Skin epidermis (tissue), 12 donors: Measurements from ENCODE around the gene SECTM1.
A peak's percentile ranks its signal among the peaks of the same experiment; 100 is the strongest.
"Not testable (repeated sequence)": the region's sequence is repeated elsewhere in the genome, so short reads cannot be mapped to it uniquely, and the experiment has no call there.

Experiments used
- H3K27ac ChIP-seq, 21 experiments: fragments of 200-600 bp; sonication (generic) in 11 of 21; one replicate each; pipeline ENCODE4 v1.5.0; 2020; ENCODE audit warnings: mild to moderate bottlenecking in 3 of 21, inconsistent platforms in 2 of 21, moderate library complexity in 2 of 21
- H3K4me3 ChIP-seq, 7 experiments: fragments of 200-600 bp; sonication (generic) in 2 of 7; one replicate each; pipeline ENCODE4 v1.5.0; 2020; ENCODE audit warnings: inconsistent platforms in 2 of 7, mild to moderate bottlenecking in 2 of 7, moderate library complexity in 1 of 7

SECTM1 gene

DNA sequence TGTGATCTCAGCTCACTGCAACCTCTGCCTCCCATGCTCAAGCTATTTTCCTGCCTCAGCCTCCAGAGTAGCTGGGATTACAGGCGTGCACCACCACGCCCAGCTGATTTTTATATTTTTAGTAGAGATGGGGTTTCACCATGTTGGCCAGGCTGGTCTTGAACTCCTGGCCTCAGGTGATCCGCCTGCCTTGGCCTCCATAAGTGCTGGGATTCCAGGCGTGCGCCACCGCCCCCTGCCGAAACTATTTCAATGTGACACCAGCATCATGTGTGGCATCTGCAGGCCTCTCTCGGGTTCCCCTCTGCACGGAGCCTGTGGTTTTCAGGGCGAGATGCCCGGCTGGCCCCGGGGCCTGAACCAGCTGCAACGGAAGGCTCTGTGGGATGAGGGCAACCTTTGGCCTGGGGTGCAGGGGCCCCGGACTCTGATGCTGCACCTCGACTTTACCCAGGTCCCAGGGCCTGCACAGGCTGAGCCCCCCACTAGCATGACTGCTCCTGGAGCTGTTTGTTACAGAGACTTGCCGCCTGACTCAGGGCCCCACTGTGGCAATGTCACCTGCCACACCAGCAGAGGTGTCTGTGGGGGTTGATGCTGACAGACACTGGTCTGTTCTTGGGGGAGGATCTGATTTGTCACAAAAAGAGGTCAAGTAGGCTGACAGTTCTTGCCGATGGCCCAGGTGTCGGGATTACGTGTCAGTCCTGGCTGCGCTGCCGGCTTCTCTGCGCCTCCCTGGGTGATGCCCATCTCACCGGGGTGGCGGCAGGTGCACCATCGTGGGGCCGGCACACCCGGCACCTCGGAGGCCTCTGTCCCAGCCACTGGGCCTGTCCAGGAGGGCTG, 16.8 kb upstream of the SECTM1 start:
- peak overlapping the region in 9 of 21 experiments; percentile 12 to 55 (median 30) for H3K27ac ChIP-seq

DNA sequence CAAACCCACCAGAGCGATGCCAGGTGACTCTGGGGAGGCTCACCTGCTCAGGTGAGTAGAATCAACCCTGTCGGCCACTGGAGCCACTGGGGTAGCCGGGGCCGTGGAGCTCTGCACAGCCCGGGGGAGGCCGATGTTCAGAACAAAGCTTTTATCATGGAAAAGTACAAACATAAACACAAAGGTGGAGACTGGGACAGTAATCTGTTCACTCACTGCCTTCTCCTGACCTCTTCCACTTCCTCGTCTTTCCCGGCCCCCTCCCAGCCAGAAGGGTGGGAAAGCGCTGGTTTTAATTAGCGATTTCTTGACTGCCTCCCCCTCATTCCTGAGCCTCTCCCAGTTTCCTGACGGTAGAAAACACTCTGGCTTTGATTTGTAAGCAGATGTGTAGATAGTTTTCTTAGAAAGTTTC, 15.7 kb upstream of the SECTM1 start:
- peak overlapping the region in 5 of 21 experiments; percentile 9 to 52 (median 18) for H3K27ac ChIP-seq
- H3K4me3 ChIP-seq = no peak overlapping the region

More for the DNA sequence above, 16.8 kb upstream of the SECTM1 start:
- no peak overlapping the region for H3K4me3 ChIP-seq

DNA sequence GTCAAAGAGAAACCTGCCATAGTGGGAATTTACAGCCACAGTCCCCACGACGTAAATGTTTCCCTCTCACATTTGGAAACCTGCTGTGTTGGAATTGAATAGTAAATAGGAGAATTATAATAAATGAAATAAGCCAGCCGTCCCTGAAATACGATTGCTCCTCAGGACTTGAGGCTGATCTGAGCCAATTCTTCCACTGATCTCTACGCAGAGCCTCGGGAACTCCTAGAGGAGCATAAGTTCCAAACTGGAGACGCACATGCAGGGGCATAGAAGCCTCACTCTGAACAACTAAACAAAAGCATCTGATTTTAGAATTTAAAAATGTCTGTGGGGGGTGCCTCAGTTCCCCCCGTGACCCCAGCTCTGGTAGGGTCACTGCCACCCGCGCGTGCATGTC, 15.3 kb upstream of the SECTM1 start:
- H3K27ac ChIP-seq = peak overlapping the region in 4 of 21 experiments; percentile 9 to 52 (median 18)
- H3K4me3 ChIP-seq = no peak overlapping the region

DNA sequence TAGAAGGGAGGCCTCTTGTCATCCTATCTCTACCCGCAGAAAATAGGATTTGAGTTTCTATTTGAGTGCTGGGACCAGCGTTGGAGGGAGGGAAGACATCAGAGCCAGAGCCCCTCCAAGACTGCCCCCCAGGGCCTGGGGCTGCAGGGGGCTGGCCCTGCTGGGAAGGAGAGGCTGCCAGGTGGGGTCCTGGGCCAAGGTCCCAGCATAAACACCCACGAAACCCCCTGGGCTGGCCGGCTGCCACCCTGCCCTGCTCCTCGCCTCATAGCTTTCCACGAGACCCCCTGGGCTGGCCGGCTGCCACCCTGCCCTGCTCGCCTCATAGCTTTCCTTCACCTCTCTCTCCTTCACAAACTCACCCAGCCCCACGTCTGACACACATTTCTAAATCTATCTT, 14.9 kb upstream of the SECTM1 start:
- H3K4me3 ChIP-seq = no peak overlapping the region
- H3K27ac ChIP-seq = peak overlapping the region in 2 of 21 experiments; percentile 0 to 52

DNA sequence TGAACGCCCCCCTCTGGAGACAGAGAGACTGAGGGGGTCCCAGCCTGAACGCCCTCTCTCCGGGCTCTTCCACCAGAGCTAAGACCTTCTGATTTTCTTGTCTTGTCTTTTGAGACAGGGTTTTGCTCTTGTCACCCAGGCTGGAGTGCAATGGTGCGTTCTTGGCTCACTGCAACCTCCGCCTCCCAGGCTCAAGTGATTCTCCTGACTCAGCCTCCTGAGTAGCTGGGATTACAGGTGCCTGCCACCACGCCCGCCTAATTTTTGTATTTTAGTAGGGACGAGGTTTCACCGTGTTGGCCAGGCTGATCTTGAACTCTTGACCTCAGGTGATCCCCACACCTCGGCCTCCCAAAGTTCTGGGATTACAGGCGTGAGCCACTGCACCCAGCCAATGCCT, 14.4 kb upstream of the SECTM1 start:
- not testable (repeated sequence) for H3K4me3 ChIP-seq
- peak overlapping the region in 1 of 21 experiments; percentile 0 for H3K27ac ChIP-seq

DNA sequence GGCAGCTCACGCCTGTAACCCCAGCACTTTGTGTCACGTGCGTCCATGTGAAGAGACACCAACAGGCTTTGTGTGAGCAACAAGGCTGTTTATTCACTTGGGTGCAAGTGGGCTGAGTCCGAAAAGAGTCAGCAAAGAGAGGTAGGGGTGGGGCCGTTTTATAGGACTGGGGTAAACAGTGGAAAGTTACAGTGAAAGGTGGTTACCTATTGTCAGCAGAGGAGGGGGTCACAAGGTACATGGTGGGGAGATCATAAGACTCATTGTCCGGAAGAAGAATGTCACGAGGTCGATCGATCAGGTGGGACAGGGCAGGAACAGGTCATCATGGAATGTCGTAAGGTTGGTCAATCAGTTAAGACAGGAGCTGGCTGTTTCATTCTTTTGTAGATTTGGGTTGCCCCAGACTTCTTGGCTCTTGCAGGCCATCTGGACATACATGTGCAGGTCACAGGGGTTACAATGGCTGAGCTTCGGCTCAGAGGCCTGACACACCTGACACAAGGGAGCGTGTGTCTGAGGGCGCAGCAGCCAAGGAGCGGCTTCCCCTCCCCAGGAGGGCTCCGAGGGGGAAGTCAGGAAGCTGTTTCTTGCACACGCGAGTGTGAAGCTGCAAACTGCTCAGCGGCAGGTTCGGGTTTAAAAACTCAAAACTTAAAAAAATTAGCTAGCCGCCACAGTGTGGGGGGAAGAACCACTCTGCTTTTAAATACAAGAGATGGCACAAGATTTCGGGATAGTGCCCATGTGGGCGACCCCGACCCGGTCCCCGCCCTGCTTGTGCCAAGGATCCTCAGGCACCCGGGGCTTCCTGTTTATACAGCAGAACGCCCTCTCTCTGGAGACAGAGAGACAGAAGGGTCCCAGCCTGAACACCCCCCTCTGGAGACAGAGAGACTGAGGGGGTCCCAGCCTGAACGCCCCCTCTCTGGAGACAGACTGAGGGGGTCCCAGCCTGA, 13.1 kb upstream of the SECTM1 start:
- H3K4me3 ChIP-seq = no peak overlapping the region
- no peak overlapping the region for H3K27ac ChIP-seq

DNA sequence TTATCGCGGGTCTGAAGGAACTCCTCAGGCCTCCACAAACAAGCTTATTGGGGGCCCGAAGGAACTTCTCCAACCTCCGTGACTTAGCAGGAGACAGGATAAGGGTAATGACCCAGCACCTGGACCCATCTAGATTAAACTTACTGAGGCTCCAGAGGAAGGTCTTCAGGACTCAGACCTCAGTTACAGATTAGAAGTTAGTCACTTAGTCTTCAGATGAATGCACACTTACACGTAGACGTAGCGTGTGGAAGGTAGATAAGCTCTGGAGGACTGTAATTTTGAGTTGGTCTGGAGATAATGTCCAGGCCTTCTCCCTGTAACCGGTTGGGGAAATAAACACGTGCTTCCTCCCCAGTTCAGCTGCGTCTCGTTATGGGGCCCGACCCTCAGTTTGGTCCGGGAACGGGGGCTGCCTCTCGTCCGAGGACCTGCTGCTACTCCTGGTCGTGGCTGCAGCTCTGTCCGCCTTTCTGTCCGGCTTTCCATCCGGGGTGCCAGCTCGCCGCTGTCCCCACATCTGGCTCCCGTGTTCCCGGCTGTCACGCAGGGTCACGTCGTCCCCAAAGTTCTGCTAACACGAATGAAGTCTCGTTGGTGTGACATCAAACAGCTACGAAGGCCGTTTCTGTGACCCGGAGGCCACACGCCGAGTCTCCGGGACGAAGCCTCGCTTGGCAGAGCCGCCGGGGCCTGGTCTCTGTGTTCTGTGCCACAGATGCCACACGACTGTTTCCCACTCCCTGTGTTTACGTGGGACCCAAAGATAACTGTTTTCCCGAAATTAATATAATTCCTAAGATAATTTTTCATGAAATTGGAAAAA, 11.8 kb upstream of the SECTM1 start:
- no peak overlapping the region for H3K27ac ChIP-seq
- no peak overlapping the region for H3K4me3 ChIP-seq

DNA sequence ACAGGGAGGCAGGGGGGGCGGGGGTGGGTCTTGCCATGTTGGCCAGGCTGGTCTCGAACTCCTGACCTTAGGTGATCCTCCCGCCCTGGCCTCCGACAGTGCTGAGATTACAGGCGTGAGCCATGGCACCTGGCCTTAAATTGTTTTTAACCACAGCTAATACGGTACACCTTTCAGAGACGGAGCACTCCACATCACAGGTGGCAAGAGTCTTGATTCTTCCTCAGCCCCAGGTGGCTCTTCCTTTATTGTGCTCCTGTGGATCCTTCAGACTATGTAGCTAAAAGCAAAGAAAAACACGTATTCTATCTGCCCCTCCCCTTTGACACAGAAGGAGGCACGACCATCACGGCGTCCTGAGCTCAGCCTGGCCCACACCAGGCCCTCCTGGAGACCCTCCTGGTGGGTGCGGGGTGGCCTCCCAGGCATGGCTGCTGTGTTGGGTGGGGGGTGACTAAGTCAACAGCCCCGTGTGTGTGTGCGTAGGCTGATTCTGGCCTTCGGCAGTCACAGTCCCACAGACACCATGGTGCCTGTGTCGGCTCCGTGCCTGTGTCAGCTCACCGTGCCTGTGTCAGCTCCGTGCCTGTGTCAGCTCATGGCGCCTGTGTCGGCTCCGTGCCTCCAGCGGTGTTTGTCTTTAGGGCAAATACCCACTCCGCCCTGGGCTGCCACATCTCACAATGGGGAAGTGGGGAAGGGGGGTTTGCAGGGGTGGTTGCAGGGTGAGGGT, 10.8 kb upstream of the SECTM1 start:
- Histone ChIP-seq H3K4me3 (no peak overlapping the region), H3K27ac (no peak overlapping the region)

DNA sequence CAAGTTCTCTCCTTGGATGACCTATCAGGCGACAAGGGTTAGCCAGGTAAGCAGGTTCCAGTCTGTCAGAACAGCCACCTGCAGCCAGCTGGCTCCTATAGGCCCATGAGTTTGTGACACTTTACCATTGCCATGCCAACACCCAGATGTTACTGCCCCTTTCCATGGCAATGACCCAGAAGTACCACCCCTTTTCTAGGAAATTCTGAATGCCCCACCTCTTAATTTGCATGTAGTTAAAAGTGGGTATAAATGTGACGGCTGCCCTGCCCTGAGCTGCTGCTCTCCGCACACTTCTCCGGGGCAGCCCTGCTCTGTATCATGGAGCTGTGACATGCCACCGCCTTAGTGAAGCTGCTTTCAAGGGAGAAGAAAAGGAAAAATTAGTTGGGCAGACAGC, 10.0 kb upstream of the SECTM1 start:
- H3K27ac ChIP-seq = no peak overlapping the region

DNA sequence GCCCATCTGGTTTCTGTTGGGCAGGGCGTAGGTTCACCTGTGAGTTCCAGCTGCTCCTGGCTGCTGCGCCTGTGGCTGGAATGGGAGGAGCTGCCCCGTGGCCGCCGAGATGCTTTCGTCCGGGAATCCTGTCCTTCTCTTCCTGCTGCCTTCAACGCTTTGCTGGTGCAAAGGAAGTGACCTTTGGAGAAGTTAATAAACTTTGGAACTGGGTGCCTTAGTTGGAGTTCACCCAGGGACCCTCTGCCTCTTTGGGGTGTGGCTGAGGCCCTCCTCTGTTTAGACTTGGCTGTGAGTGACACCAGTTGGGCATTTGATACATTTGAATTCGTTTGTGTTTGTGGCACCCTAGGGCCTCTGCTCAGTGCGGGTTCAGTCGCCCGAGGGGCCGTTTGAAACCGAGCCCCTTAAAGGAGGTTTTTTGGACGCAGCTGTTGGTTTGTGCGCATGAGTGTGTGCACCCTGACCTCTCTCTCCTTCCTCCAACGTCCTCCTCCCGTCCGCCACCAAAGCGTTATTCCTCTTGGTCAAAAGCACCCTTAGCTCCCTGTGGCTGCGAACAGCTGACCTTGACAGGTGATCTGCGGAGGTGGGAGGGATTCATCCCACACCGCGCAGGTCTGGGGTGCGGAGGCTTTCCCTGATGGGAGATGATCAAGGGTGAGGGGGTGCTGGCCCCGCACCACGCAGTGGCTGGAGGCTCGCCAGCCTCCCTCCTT, 9.0 kb upstream of the SECTM1 start:
- no peak overlapping the region for H3K4me3 ChIP-seq
- H3K27ac ChIP-seq = no peak overlapping the region

More for the DNA sequence above, 10.0 kb upstream of the SECTM1 start:
- H3K4me3 ChIP-seq = no peak overlapping the region

DNA sequence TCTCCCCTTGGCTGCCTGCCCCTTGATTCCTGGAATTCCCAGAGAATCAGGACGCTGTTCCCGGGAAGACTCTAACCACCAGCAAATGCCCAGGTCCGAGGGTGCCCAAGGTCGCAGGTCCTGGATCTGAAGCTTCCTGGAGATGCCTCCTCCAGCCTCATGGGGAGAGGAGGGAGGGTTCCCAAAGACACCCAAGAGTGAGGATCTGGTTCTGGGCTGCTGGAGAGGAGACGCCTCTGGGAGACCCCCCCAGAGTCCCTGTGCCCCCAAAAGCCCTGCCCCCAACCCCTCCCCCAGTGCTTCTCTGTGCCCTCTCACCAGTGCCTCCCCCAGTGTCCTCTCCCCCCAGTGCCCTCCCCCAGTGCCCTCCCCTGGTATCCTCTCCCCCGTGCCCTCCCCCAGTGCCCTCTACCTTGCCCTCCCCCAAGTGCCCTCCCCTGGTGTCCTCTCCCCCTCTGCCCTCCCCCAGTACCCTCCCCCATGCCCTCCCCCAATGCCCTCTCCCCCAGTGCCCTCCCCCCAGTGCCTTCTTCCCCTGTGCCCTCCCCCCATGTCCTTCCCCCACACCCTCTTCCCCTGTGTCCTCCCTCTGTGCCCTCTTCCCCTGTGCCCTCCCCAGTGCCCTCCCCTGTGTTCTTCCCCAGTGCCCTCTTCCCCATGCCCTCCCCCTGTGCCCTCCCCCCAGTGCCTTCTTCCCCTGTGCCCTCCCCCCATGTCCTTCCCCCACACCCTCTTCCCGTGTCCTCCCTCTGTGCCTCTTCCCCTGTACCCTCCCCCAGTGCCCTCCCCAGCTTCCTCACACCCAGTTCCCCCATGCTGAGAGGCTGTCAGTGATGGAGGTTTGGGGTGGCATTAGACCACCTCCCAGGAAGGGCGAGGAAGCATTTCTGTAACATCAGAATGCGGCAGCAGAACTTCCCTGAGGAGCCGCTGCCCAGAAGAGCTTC, 6.3 kb upstream of the SECTM1 start:
- Histone ChIP-seq H3K27ac (peak overlapping the region in 4 of 21 experiments; percentile 38 to 52 (median 40)), H3K4me3 (peak overlapping the region in 5 of 7 experiments; percentile 5 to 30 (median 11))

DNA sequence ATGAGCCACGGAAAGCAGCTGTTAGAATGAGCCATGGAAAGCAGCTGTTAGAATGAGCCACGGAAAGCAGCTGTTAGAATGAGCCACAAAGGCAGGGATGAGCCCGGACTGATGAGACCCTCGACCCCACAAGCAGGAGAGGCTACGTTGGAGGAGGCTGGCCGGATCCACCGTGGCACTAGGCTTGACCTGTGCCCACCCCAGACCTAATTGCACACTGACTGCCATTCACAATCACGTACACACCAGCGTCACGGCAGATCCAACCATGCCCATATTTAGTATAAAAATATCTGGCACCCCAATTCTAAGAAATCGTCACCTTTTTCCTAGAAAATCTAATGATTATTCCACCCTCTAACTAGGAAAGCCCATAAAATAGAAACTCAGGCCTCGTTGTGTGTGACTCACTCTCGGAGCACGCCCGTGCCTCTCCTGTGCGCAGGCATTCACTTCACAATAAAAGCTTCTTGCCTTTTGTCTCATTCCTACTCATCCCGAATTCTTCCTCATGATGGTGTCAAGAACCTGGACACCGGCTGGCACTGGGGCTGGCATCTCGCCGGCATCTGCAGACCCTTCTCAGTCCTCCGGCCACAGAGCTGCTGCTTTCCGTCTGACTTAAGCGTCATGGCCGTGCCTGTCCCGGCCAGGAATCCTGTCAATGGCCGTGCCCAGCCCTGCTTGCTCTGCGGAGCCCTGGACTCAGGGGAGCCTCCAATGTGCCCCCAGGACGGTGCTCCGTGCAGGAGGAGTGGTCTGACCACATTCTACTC, 5.5 kb upstream of the SECTM1 start:
- Histone ChIP-seq H3K4me3 (peak overlapping the region in 5 of 7 experiments; percentile 5 to 30 (median 11)), H3K27ac (peak overlapping the region in 12 of 21 experiments; percentile 17 to 67 (median 40))

DNA sequence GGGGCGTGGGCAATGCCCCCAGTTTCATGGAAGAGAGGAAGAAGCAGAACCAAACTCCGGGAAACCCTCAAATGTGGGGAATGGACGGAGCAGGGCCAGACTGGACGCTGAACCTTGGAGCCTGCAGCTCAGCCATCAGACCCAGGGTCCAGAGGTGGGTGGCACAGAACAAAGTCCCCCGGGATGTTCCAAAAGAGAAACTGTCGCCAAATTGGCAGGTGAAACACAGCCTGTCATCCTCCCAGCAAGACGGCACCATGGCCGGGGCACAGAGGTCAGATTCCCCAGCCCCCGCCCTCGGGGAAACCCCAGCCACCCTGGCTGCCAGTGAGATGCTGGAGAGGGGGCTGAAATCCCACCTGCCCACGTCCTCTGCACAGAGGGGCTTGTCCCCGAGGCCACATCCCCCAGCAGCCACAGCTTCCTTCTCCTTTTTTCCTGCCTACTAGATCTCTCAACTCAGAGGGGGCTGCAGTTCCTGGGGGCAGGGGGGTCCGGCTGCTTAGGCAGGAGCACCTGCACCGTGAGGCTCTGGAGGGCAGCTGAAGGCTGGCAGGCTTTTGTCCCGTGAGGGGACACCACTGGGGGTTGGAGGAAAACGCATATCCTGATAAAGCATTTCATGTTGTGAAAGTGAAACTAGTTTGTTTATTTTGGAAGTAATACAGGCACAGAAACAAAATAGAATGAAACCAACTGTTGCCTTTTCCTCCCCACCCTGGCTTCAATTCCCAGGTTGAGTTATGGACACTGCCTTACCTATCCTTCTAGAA, 1.2 kb upstream of the SECTM1 start:
- Histone ChIP-seq H3K4me3 (peak overlapping the region; percentile 24 to 54 (median 44)), H3K27ac (peak overlapping the region; percentile 34 to 88 (median 65))

DNA sequence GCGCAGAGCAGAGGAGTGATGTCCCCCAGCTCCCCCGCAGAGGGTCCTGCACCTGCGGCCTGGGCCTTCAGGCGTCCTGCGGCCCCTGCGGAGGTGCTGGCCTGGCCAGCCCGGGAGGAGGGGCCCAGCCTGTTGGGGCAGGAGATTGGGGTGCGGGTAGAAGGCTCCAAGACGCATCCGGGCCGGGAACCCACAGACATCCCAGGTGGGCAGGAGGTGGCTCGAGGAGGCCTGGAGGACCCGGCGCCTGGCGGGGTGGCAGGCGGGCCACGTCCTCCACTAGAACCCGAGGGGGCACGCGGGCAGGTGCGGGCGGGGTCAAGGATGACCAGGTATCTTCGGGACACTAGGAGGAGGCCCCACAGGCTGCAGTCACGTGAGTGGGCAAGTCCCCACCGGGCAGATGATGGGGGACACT, 647 bp upstream of the SECTM1 start:
- peak overlapping the region in 20 of 21 experiments; percentile 42 to 88 (median 65) for H3K27ac ChIP-seq
- peak overlapping the region; percentile 38 to 54 (median 45) for H3K4me3 ChIP-seq

DNA sequence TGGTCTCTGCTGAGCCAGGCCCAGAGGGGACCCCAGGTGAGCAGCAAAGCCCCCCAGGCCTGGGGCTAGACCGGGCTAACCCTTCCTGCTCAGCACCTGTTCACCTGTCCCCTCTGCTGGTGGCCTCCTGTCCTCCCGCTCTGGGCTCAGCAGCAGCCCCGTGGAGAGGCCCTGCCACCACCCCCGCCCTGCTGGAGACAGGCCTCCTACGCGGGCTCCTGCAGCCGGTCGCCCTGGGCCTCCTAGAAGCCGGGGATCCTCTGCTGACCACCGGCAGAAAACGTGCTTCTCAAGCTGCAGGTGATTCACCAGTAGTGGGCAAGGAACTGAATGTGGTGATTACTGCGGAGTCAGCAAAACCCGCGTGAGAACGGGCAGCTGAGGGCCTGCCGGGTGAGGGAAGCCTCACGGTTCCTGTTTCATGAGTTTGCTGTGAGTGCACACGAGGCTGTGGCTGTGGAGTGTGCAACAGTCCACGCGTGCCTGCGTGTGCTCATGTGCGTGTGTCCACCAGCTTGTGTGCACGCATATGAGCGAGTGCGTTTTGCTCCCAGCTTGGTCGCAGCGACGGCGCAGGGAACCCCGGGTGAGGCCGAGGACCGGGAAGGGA, 792 bp downstream of the SECTM1 start:
- Histone ChIP-seq H3K27ac (peak overlapping the region in 19 of 21 experiments; percentile 10 to 88 (median 64)), H3K4me3 (peak overlapping the region; percentile 38 to 54 (median 45))
